Small intestine (tissue), 7 donors: ENCODE results near the gene LTBR. TPM values are rescaled to one million over a fixed set of nuclear protein-coding genes. Genes with fewer than 3 reads are reported as not detected.

Experiments used
- DNase-seq, 2 donors: peaks; one replicate each; pipeline versions ENCODE4 v3.0.0 to v3.0.0-alpha.2; 2013
- FAIRE-seq: peaks from 2 replicates; lab custom pipeline; 2012; peaks lifted over from hg19 to GRCh38; lab: Jason Lieb, UNC
- H3K27ac ChIP-seq, 3 donors: one replicate each; pipeline ENCODE4 v1.5.1; 2013; ENCODE audit warnings: low read length in 2 of 3, mild to moderate bottlenecking in 2 of 3, control low read depth in 1 of 3, inconsistent platforms in 1 of 3, low read depth in 1 of 3, moderate library complexity in 1 of 3
- H3K27me3 ChIP-seq, 3 donors: one replicate each; pipeline ENCODE4 v1.6.1; 2013; ENCODE audit warnings: low read length in 3 of 3, inconsistent platforms in 1 of 3; ENCODE audit not compliant: control insufficient read depth in 3 of 3, insufficient read depth in 3 of 3
- H3K36me3 ChIP-seq, 3 donors: one replicate each; pipeline ENCODE4 v1.6.1; 2013; ENCODE audit warnings: low read length in 3 of 3, inconsistent platforms in 1 of 3, low read depth in 1 of 3, mild to moderate bottlenecking in 1 of 3, moderate library complexity in 1 of 3; ENCODE audit not compliant: control insufficient read depth in 3 of 3, insufficient read depth in 2 of 3
- H3K4me1 ChIP-seq, 3 donors: one replicate each; pipeline ENCODE4 v1.6.1; 2013; ENCODE audit warnings: low read length in 2 of 3, inconsistent platforms in 1 of 3, low read depth in 1 of 3, mild to moderate bottlenecking in 1 of 3, moderate library complexity in 1 of 3; ENCODE audit not compliant: control insufficient read depth in 3 of 3, insufficient read depth in 2 of 3
- H3K4me3 ChIP-seq, 3 donors: one replicate each; pipeline ENCODE4 v1.5.1; 2013; ENCODE audit warnings: low read length in 3 of 3, control low read depth in 1 of 3, inconsistent platforms in 1 of 3, low read depth in 1 of 3, mild to moderate bottlenecking in 1 of 3, moderate library complexity in 1 of 3
- H3K9me3 ChIP-seq, 2 donors: one replicate each; pipeline ENCODE4 v1.6.1; 2013; ENCODE audit warnings: low read depth in 1 of 2, low read length in 1 of 2; ENCODE audit not compliant: control insufficient read depth in 2 of 2, insufficient read depth in 1 of 2
- WGBS, 3 donors: extraction: QIAGEN DNeasy Blood & Tissue Kit; methylation state at CpG; one replicate each; pipeline ENCODE4 v1.1.7; 2013; 5-methylcytosine and 5-hydroxymethylcytosine counted together
- polyA plus RNA-seq, 4 donors: library from polyadenylated mRNA; stranded (reverse) in 3 of 4; unstranded in 1 of 4; fragments of 200-250 nt in 3 of 4; fragments of 120-200 nt in 1 of 4; gene quantifications; one replicate each; pipeline versions ENCODE4 v1.2.1 to v1.2.3, GENCODE V29; 2013
- donor health status: healthy with polysubstance abuse.
- donor health status: control.
- donor health status: control.
- donor health status: Bipolar disorder and iron deficiency.
- donor health status: healthy.

LTBR gene
- polyA plus RNA-seq, 4 donors: 56.5 to 137 (median 73.2) TPM

GRCh38 chr12:6382371-6382770 is 1.6 kb upstream of the LTBR start:
- H3K9me3 ChIP-seq: no peaks in the 10 kb centered on the region
- peaks cover 0 to 20% (median 6%) of the 10 kb centered on the region in 3 donors for H3K36me3 ChIP-seq
- DNase-seq (no peak), FAIRE-seq (no peak)
- peaks cover 4 to 37% (median 9%) of the 10 kb centered on the region in 3 donors for H3K4me1 ChIP-seq
- no peak overlapping the region for H3K4me3 ChIP-seq
- WGBS, 3 donors: 94 to 95% (median 95%) methylated on average over 7 of the region's 7 CpGs
- H3K27me3 ChIP-seq: no peaks in the 10 kb centered on the region
- no peak overlapping the region for H3K27ac ChIP-seq

- Histone ChIP-seq H3K4me3 (no peak overlapping the region), H3K9me3 (no peaks in the 10 kb centered on the region), H3K36me3 (peaks cover 3 to 26% (median 6%) of the 10 kb centered on the region in 3 donors), H3K4me1 (peaks cover 4 to 32% (median 9%) of the 10 kb centered on the region in 3 donors), H3K27ac (peak overlapping the region; percentile 82 to 94 (median 88)), H3K27me3 (no peaks in the 10 kb centered on the region)
- WGBS, 3 donors: 54 to 71% (median 62%) methylated on average over 6 of the region's 6 CpGs
- DNase-seq: peak in 1 of 2 donors; percentile 59
- FAIRE-seq: no peak
Observed at GRCh38 chr12:6382982-6383381, 980 bp upstream of the LTBR start.

GRCh38 chr12:6384499-6385436 is 806 bp downstream of the LTBR start:
- 11 to 47% (median 25%) methylated on average over 35 to 36 of the region's 36 CpGs for WGBS, 3 donors
- no peaks in the 10 kb centered on the region for H3K9me3 ChIP-seq
- H3K36me3 ChIP-seq: peaks cover 8 to 40% (median 9%) of the 10 kb centered on the region in 3 donors
- peak overlapping the region; percentile 82 to 94 (median 88) for H3K27ac ChIP-seq
- FAIRE-seq (no peak), DNase-seq (peak; percentile 42 to 58)
- H3K4me3 ChIP-seq: peak overlapping the region; percentile 48 to 89 (median 70)
- no peaks in the 10 kb centered on the region for H3K27me3 ChIP-seq
- peaks cover 4 to 29% (median 9%) of the 10 kb centered on the region in 3 donors for H3K4me1 ChIP-seq

- FAIRE-seq (no peak), DNase-seq (no peak)
- no peaks in the 10 kb centered on the region for H3K9me3 ChIP-seq
- H3K36me3 ChIP-seq: peaks cover 8 to 53% (median 14%) of the 10 kb centered on the region in 3 donors
- peak overlapping the region in 1 of 3 donors; percentile 0 for H3K4me3 ChIP-seq
- H3K27ac ChIP-seq: no peak overlapping the region
- H3K27me3 ChIP-seq: no peaks in the 10 kb centered on the region
- 61 to 70% (median 67%) methylated on average over 8 to 11 of the region's 11 CpGs for WGBS, 3 donors
- H3K4me1 ChIP-seq: peaks cover 4 to 29% (median 9%) of the 10 kb centered on the region in 3 donors
Observed at GRCh38 chr12:6386038-6386437, 2.1 kb downstream of the LTBR start.

- Histone ChIP-seq H3K4me3 (no peak overlapping the region), H3K4me1 (peaks cover 4 to 30% (median 9%) of the 10 kb centered on the region in 3 donors), H3K27ac (no peak overlapping the region), H3K27me3 (no peaks in the 10 kb centered on the region), H3K36me3 (peaks cover 8 to 55% (median 15%) of the 10 kb centered on the region in 3 donors), H3K9me3 (no peaks in the 10 kb centered on the region)
- no peak for FAIRE-seq
- DNase-seq: no peak
- 19 to 46% (median 28%) methylated on average over 1 of the region's 1 CpG for WGBS, 3 donors
Observed at GRCh38 chr12:6386491-6386890, 2.5 kb downstream of the LTBR start.

GRCh38 chr12:6387541-6387940 is 3.6 kb downstream of the LTBR start:
- FAIRE-seq (no peak), DNase-seq (no peak)
- Histone ChIP-seq H3K4me3 (no peak overlapping the region), H3K27ac (no peak overlapping the region), H3K4me1 (peaks cover 4 to 37% (median 9%) of the 10 kb centered on the region in 3 donors), H3K9me3 (no peaks in the 10 kb centered on the region), H3K27me3 (no peaks in the 10 kb centered on the region), H3K36me3 (peaks cover 8 to 55% (median 15%) of the 10 kb centered on the region in 3 donors)
- WGBS, 3 donors: 87 to 93% (median 93%) methylated on average over 7 of the region's 7 CpGs

GRCh38 chr12:6390084-6390799 is 6.3 kb downstream of the LTBR start:
- no peaks in the 10 kb centered on the region for H3K27me3 ChIP-seq
- no peak overlapping the region for H3K27ac ChIP-seq
- H3K4me3 ChIP-seq: no peak overlapping the region
- peaks cover 8 to 51% (median 15%) of the 10 kb centered on the region in 3 donors for H3K36me3 ChIP-seq
- 74 to 75% (median 75%) methylated on average over 15 of the region's 15 CpGs for WGBS, 3 donors
- peaks cover 0 to 15% (median 0%) of the 10 kb centered on the region in 3 donors for H3K4me1 ChIP-seq
- DNase-seq (peak in 1 of 2 donors; percentile 28), FAIRE-seq (no peak)
- no peaks in the 10 kb centered on the region for H3K9me3 ChIP-seq

GRCh38 chr12:6391013-6391412 is 7.1 kb downstream of the LTBR start:
- Histone ChIP-seq H3K36me3 (peaks cover 8 to 45% (median 14%) of the 10 kb centered on the region in 3 donors), H3K4me3 (no peak overlapping the region), H3K27me3 (no peaks in the 10 kb centered on the region), H3K4me1 (peaks cover 0 to 13% (median 0%) of the 10 kb centered on the region in 3 donors), H3K27ac (peak overlapping the region in 2 of 3 donors; percentile 12 to 21), H3K9me3 (no peaks in the 10 kb centered on the region)
- WGBS, 3 donors: 85 to 87% (median 87%) methylated on average over 13 to 17 of the region's 17 CpGs
- no peak for FAIRE-seq
- DNase-seq: no peak
